DMS 273 (cell line): Measurements from ENCODE around the gene MAPK8IP3.
A peak's percentile ranks its signal among the peaks of the same experiment; 100 is the strongest.
"Not testable (repeated sequence)": the region's sequence is repeated elsewhere in the genome, so short reads cannot be mapped to it uniquely, and the experiment has no call there.

Experiments used
- DNase-seq: peaks from one replicate; lab custom pipeline; 2025; ENCODE audit not compliant: unreplicated experiment; lab: John Stamatoyannopoulos, UW

MAPK8IP3 gene

GRCh38 chr16:1710811-1711507 is 5.0 kb downstream of the MAPK8IP3 start:
- no peak for DNase-seq

GRCh38 chr16:1712791-1713261 is 6.8 kb downstream of the MAPK8IP3 start:
- DNase-seq, result no peak

GRCh38 chr16:1713331-1713730 is 7.3 kb downstream of the MAPK8IP3 start:
- DNase-seq, result no peak

- DNase-seq, result no peak
These were observed 7.9 kb downstream of the MAPK8IP3 start for GRCh38 chr16:1713933-1714332.

- DNase-seq, result no peak
These were observed 9.2 kb downstream of the MAPK8IP3 start for GRCh38 chr16:1715220-1715619.

GRCh38 chr16:1718236-1718635 is 12.2 kb downstream of the MAPK8IP3 start:
- DNase-seq, result not testable (repeated sequence)

GRCh38 chr16:1719559-1720229 is 13.7 kb downstream of the MAPK8IP3 start:
- not testable (repeated sequence) for DNase-seq

GRCh38 chr16:1721372-1721771 is 15.4 kb downstream of the MAPK8IP3 start:
- no peak for DNase-seq

GRCh38 chr16:1723450-1724147 is 17.6 kb downstream of the MAPK8IP3 start:
- peak; percentile 72 for DNase-seq

GRCh38 chr16:1724491-1724890 is 18.5 kb downstream of the MAPK8IP3 start:
- DNase-seq, result no peak

GRCh38 chr16:1726661-1727502 is 20.9 kb downstream of the MAPK8IP3 start:
- no peak for DNase-seq

- no peak for DNase-seq
These were observed 21.9 kb downstream of the MAPK8IP3 start for GRCh38 chr16:1727651-1728624.

GRCh38 chr16:1729026-1729425 is 23.0 kb downstream of the MAPK8IP3 start:
- no peak for DNase-seq

- no peak for DNase-seq
These were observed 23.4 kb downstream of the MAPK8IP3 start for GRCh38 chr16:1729445-1729844.

GRCh38 chr16:1731073-1731472 is 25.1 kb downstream of the MAPK8IP3 start:
- DNase-seq, result no peak

- no peak for DNase-seq
These were observed 25.6 kb downstream of the MAPK8IP3 start for GRCh38 chr16:1731603-1732002.

GRCh38 chr16:1732071-1732470 is 26.1 kb downstream of the MAPK8IP3 start:
- DNase-seq, result no peak

GRCh38 chr16:1732551-1732987 is 26.6 kb downstream of the MAPK8IP3 start:
- not testable (repeated sequence) for DNase-seq

- DNase-seq, result no peak
These were observed 28.1 kb downstream of the MAPK8IP3 start for GRCh38 chr16:1734123-1734522.

GRCh38 chr16:1734816-1735215 is 28.8 kb downstream of the MAPK8IP3 start:
- DNase-seq, result no peak
